Left cardiac atrium (tissue), 4 donors: ENCODE results near the gene CPHXL. TPM values are rescaled to one million over a fixed set of nuclear protein-coding genes. Genes with fewer than 3 reads are reported as not detected.
A peak's percentile ranks its signal among the peaks of the same experiment; 100 is the strongest.

Experiments used
- ATAC-seq, 2 donors: fragments of 200-7000 bp; cut with Tn5 transposase; one replicate each; pipeline ENCODE4 v1.9.1; 2020; ENCODE audit warnings: mild to moderate bottlenecking in 2 of 2, moderate library complexity in 2 of 2
- DNase-seq: peaks from one replicate; pipeline ENCODE4 v3.0.0-alpha.2; 2020
- intact Hi-C, 2 donors: fragments of 100-400 bp; cut with DNase I; formaldehyde crosslinking; loops; one replicate each; pipeline versions ENCODE4 v1.14.1 to v1.15.1; 2022 to 2023
- long read RNA-seq: library from polyadenylated mRNA; unstranded; transcript quantifications from one replicate; pipeline ENCODE4 v2.0.0, GENCODE V29; 2021
- total RNA-seq, 2 donors: library from RNA; stranded (reverse); fragmentation: NEBNext Ultra II Directional; extraction: Animal tissue kit (Norgen Biotek cat#: 25700); gene quantifications; one replicate each; pipeline ENCODE4 v1.2.1, GENCODE V29; 2021
- donor health status: DM: no; HTN: yes; CAD: no.
- donor health status: DM: no; HTN: yes; CAD: no; lungs with severe emphysema.
- donor health status: DM: yes; HTN: yes; CAD: no.
- donor health status: Dilated cardiomyopathy.

CPHXL gene
- total RNA-seq, result not detected
- long read RNA-seq, result 0 reads

DNA sequence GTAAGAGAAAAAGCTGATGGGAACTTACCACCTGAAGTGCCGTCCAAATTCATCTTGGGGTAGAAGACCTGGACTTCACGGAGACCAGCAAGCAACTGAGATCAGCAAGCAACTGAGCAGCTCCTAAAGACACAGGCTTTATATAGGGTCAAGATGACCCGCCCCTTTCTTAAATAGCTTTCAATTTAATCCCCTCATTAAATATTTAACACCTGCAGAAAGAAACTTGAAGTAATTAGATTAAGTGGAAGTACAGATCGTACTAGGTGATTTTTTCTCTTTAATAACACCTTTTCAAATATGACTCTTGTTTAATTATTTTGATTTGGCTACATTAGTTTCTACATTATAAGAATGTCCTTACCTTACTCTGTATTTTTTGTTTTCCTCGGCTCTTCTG, at the start of gene CPHXL:
TSS of gene CPHXL (minus strand) at position 101 of the 400 bp plus-strand sequence. CDS start at position 53, 48 bp downstream.
- intact Hi-C loops, result no loop called here
- ATAC-seq, result no peak
- no peak for DNase-seq

DNA sequence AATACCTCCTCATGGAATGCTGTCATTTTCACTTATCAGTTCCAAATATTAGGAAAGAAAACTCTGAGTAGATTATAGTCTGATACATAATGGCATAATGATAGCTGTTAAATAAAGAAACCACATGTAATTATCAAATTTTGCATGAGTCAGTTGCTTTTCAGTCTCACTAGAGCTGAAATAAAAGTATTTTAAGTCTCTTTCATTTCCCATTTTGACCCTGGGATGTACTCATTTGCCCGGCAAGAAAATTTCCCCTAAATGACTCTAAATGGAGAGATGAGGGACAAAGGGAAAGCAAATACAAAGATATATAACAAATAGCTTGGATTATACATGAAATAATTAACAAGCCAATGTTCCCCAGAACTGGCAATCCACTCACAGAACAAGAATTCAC, 47.9 kb upstream of the CPHXL start:
- intact Hi-C loops, result no loop called here
- DNase-seq, result no peak
- no peak for ATAC-seq

DNA sequence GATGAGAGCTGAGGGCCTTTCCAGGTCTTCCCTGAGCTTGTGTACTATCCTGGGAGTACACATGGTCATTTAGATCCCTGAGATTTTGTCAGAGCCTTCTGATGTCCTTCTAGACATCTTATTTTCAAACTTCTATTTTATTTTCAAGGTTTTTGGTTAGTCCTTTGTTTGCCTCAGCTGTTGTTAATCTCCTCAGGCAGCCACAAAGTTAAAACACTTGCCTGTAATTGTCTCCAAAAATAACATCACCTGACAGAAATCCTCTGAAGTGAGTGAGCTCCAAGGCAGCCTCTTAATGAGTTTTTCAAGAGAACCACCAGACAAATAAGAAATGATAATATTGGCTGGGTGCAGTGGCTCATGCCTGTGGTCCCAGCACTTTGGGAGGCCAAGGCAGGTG, 43.8 kb upstream of the CPHXL start:
- intact Hi-C loops, result no loop called here
- DNase-seq, result no peak
- ATAC-seq, result no peak

DNA sequence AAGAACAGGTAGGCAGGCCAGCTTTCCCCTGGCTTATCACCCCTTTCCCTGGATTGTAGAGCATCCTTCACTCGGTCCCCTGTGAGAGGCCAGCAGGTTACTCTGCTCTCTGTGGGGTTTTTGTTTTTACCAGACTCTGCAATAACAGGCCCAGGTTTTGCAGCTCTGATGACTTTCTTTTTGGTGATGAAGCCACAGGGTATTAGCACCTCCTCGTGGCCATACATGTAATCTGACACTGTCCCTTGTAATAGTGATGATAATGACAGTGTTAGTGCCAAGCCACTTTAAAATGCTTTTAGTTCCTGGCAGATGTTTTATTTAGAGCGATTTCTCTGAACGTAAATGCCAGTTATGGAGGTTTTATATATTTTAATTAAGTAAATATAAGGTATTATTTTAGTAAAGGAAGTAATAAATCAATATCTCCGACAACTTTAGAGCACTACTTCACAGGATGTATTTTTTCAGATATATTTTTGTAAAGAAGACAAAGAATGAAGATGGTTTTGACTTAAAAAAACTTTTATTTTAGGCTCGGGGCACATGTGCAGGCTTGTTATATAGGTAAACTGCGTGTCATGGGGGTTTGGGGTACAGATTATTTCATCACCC, 38.0 kb upstream of the CPHXL start:
- ATAC-seq (peak; percentile 92 to 95), DNase-seq (peak; percentile 42)
- intact Hi-C loops, result loop anchor here (5.0 to 10.0 kb wide), 3 partner anchors 109 to 292 kb away; no protein-coding TSS in a partner anchor

DNA sequence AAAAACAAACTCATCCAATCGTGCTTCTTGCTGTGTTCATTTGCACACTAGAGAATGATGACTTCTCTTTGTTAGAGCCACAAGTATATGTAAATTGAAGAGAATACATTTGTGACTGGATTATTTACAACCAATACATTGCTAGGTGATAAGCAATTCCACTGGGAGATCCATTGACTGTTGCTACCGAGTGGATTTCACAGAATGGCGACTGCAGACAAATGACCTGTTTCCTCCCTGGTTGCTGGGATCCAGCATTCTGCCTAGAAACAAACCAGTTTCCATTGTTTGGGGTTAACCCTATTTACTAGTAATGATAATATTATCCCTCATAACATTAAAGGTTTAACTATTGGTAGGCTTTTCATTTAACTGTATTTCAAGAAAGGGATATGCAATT, 36.9 kb upstream of the CPHXL start:
- DNase-seq, result no peak
- no peak for ATAC-seq
- intact Hi-C loops, result loop anchor here (5.0 to 10.0 kb wide), 3 partner anchors 108 to 291 kb away; no protein-coding TSS in a partner anchor

DNA sequence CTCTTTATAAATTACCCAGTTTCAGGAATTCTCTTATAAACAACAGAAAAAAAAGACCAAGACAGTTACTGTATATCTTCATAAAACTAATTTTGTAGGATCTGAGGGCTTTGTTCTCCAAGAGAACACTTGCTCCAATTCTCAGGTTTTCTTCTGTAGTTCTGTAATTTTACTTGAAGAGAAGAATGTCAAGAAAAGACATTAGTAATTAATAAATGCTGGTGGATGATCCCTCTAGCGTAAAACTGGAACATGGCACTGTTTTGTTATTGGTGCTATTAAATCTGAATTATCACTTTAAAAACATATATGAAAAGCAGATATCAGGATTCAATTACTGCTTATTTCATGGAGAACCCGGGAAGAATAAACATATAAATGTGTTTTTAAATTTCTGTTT, 36.5 kb upstream of the CPHXL start:
- intact Hi-C loops, result loop anchor here (5.0 to 10.0 kb wide), 3 partner anchors 108 to 290 kb away; no protein-coding TSS in a partner anchor
- DNase-seq (no peak), ATAC-seq (no peak)

DNA sequence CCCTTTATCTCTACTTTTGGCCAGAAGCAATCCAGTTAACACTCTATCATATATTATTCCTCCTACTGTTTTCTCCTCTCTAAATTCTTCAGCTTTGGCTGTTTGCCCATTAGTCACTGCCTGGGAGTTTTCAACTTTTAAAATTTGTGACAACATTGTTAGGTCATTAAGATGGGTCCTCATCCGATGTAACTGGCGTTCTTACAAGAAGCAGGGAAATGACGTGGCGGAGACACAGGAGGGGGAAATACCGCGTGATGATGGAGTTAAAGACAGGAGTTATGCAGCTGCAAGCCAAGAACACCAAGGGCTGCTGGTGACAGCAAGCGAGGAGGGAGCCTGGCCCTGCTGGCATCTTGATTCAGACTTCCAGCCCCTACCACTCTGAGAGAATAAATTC, 34.8 kb upstream of the CPHXL start:
- intact Hi-C loops, result loop anchor here (5.0 to 10.0 kb wide), 3 partner anchors 106 to 289 kb away; no protein-coding TSS in a partner anchor
- ATAC-seq, result no peak
- no peak for DNase-seq

DNA sequence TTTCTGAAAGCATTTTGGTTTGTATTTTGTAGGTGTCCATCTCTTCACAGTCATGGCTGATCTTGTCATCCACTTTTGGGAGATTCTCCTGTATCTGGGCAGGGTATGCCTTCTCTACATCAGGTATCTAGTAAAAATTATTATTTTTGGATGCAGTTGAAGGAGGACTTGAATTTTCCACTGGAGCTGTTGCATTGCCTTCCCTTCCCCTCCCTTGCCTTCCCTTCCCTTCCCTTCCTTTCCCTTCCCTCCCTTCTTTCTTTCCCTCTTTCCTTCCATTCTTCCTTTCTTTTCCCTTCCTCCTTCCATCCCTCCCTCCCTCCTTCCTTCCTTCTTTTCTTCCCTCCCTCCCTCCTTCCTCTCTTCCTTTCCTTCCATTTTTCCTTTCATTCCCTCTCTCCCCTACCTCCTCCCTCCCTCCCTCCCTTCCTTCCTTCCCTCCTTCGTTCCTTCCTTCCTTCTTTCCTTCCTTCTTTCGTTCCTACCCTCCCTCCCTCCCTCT, 33.8 kb upstream of the CPHXL start:
- intact Hi-C loops, result loop anchor here (5.0 to 10.0 kb wide), 3 partner anchors 105 to 288 kb away; no protein-coding TSS in a partner anchor
- no peak for DNase-seq

DNA sequence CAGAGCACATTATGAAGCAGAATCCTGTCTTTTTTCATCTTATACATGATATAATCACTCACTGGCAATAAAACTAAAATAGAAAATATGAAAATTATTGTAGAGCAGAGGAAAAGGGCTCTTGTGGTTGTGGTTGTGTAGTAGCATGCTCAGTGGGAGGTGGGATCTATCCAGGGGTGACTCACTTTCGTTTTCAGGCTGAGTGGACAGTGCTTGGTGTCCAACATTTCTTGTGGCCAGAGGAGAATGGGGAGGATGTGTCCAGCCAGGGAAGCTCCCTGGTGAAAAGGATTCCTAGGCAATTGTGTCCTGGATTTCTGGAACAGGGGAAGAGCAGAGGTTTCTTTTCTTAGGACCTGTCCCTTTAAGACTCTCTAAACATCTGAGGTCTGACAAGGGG, 31.9 kb upstream of the CPHXL start:
- DNase-seq, result no peak
- intact Hi-C loops, result no loop called here
- ATAC-seq, result peak in 1 of 2 donors; percentile 66

More for the DNA sequence above, 33.8 kb upstream of the CPHXL start:
- ATAC-seq, result no peak

DNA sequence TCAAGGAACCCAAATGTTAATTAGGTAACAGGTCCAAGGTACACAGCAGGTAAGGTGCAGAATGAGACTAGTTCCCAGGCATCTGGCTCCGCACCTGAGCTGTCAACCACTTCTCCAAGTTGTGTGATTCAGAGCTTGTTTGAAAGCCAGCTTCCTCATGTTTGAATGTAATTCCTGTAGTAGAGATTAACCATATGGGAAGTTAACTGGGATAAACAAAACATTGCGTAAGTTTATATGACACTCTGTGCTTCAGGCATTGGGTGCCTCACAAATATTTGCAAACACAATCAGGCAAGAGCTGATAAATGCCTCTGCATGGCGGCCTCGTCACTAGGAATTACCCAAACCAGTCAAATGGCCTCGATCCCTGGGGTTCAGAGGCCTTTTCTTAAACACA, 27.9 kb upstream of the CPHXL start:
- intact Hi-C loops, result no loop called here
- DNase-seq, result no peak
- ATAC-seq, result no peak

DNA sequence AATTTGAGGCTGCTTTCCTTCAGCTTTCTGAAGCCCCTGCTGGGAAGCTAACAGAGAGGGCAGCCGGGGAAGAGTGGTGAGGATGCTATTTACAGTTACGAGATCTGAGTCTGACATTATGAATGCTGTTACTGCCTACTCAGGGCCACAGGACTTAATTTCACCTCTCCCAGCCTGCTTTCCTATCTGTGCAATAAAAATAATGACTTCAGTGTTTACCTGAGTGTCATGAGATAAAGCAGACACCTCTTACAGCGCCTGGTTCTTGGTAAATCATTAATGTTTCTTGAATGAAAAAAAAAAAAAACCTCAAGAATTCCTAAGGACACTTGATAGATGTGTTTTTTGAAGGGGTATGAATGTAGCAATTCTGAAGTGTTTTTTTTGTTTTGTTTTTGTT, 24.2 kb upstream of the CPHXL start:
- ATAC-seq, result no peak
- no peak for DNase-seq
- intact Hi-C loops, result no loop called here

DNA sequence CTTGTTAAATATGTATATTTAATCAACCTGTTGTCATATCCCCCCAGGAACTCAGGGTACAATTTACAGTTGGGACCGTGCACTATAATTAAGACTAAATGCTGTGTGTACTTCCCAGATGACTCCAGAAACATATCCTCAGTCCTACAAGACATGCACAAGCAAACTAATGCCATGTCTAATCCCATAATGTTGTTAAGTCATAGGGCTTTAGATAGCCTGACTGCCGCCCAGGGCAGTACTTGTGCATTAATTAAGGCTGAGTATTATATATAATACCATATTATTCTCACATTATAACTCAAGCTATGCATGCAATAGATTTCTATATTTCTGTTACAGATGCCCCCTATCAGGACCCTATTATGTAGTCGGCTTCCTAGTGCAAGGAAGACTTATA, 20.1 kb upstream of the CPHXL start:
- no peak for DNase-seq
- intact Hi-C loops, result no loop called here
- no peak for ATAC-seq

DNA sequence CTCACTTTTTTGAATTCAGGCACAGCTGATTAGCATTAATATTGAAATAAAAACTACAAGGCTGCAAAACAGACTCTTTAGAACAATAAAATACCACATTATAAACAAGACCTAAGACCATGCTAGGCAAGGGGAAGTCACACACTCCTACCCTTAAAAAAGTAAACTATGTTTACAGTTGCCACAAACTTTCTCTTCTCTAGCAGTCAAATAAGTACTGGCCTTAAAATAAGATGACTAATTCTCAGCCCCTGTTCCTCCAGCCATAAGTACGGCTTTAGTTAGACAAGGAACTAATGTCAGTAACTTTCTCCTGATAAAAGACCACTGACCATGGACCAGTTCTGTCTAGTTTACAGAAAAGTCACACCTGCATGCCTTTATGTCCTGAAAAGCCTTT, 19.5 kb upstream of the CPHXL start:
- intact Hi-C loops, result no loop called here

DNA sequence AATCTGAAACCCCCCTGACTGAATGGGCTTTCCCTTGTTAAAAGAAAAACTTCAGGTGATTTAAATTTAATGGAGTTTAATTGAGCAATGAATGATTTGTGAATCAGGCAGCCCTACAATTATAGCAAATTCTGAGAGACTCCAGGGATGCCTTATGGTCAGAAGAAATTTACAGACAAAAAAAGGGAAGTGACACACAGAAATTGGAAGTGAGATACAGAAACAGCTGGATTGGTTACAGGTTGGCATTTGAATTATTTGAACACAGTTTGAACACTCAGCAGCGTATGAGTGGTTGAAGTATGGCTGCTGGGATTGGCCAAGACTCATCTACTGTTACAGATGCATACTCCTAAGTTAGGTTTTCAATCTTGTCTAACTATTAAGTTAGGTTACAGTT, 19.0 kb upstream of the CPHXL start:
- DNase-seq (no peak), ATAC-seq (no peak)
- intact Hi-C loops, result no loop called here

More for the DNA sequence above, 19.5 kb upstream of the CPHXL start:
- ATAC-seq (no peak), DNase-seq (no peak)

DNA sequence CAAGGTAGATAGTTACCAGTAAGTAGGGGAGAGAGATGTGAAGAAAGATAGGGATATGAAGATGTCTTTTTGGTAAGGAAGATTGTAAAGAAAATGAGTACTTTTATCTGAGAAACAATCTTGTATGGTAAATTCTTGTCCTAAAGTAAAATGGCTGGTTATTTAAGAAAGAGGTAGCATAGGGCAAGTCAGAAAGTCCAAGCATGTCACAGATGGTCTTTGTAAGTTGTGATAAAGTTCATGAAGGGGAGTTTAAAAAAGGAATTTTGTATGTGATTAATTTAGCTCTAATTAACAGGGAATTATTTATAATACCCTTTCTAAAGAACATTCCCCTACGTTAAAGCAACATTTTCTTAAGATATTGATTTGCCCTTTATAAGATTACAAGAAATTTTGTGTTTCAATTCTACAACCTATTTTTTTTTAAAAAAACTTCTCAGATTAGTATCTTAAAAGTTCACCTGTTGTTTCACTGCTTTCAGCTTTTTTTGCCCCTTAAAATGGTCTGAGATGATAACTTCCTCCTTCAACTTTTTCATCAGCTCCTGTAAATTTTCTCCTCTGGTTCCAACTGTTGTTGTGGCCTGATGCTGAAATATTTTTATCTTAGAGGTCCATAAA, 16.2 kb upstream of the CPHXL start:
- no peak for ATAC-seq
- intact Hi-C loops, result no loop called here
- no peak for DNase-seq

DNA sequence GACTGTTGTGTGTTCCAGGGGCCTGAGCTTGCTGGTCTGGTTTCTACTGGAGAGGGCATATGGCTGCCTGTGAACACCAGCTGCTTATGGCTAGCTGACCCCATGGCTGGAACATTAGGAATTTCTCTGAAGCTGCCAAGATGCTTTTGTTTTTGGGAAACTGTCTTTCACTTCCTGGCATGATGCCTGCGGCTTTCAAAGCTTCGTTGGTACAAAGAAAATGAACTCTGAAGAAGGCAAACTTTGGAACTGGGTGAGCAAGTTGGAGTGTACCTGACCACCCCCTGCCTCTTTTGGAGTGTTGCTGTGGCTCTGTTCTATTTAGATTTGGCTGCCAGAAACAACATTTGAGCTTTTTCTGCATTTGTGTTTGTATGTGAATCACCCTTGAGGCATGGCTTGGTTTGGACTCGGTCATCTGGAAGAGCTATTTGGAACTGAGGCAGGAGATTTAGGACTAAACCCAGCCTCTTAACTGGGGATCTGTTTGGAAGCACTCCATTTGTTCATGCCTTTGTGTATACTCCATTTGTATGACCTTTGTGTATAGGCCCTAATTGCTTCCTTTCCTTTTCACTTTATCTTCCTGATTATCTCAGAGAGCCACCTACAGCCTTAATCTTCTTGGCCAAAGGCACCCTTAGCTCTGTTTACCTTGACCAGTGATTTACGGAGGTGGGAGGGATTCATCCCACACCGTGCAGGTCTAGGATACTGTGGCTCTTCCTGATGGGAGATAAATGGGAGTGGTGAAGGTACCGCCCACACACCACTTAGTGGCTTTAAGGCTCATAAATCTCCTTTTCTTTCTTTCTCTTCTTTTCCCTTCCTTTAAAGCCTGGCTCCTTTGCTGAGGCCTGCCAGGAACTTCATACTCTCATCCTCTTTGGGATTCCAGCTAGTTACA, 7.3 kb upstream of the CPHXL start:
- intact Hi-C loops, result no loop called here
- peak; percentile 45 for DNase-seq
- ATAC-seq, result peak; percentile 57 to 92

DNA sequence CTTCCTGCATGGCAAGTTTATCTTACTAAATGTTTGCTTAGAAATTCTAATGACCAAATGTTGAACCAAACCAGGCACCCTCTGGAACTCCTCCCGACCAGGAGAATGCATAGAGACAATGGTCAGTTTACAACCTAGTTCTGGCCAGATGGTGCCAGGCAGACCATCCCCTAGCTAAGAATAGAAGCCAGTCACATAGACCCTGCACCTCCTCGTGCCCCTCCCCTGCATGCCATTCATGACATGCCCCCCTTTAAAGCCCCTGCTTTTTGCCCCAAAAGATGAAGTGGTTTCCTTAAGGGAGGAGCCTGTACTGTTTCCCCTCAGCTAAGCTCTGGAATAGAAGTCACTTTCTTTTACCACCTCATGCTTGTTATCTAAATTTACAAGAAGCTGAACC, 6.6 kb upstream of the CPHXL start:
- no peak for ATAC-seq
- no peak for DNase-seq
- intact Hi-C loops, result no loop called here

DNA sequence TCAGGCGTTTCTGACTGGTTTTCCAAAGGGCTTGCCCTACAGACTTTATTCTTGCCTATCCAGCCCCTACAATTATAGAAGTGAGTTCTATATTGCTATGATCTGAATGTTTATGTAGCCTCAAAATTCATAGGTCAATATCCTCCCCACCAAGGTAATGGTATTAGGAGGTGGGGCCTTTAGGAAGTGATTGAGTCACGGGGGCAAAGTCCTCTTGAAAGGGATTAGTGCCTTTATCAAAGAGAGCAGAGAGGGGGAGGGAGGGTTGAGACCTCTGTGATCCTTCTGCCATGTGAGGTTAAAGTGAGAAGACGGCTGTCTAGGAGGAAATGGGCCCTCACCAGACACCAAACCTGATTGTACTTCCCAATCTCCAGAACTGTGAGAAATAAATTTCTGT, 931 bp upstream of the CPHXL start:
- no peak for ATAC-seq
- intact Hi-C loops, result no loop called here
- no peak for DNase-seq

DNA sequence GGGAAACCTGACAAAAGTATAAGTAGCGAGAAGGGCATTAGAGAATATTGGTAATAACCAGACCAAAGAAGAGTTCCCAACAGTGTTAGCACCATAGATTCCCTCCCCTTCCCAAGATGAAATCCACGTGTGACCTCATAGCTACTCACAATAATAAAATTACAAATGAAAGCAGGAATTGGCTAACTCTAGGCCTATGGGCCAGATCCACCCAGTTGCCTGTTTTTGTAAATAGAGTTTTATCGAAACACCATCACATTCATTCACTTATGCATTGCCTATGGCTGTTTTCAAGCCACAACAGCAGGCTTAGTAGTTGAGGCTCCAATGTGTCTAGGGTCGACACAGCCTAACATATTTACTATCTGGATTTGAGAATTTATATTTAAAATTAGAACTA, 7.8 kb downstream of the CPHXL start:
- no peak for ATAC-seq
- intact Hi-C loops, result no loop called here

DNA sequence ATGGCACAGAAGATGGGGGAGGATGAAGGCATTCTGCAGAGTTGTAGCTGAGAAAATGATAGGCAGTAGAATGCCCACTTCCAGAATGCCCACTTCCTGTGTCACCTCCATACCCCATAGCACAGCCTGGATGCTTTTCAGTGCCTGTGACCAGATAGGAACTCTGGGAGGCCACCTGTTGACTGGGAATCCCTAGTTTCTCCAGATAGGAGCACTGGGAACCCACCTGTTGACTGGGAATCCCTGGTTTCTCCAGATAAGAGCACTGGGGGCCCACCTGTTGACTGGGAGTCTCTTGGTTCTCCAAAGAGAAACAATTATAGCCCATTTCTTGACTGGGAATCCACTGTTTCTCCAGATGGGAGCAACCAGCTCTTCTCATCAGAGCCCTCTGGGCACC, 11.6 kb downstream of the CPHXL start:
- ATAC-seq (no peak), DNase-seq (no peak)
- intact Hi-C loops, result no loop called here

More for the DNA sequence above, 7.8 kb downstream of the CPHXL start:
- no peak for DNase-seq
